DND-41 (cell line): ENCODE measurements around the gene ARFRP1.

Source experiments
- CTCF ChIP-seq: IDR thresholded peaks from 2 replicates; pipeline ENCODE4 v1.5.1; 2012; ENCODE audit warnings: borderline replicate concordance, low read length, moderate library complexity, mild to moderate bottlenecking; ENCODE audit not compliant: poor library complexity, severe bottlenecking; ENCODE audit errors: extremely low read depth
- EZH2 ChIP-seq: IDR thresholded peaks from 3 replicates; pipeline ENCODE4 v1.6.1; 2012; ENCODE audit warnings: borderline replicate concordance, low read depth, mild to moderate bottlenecking, moderate library complexity, low read length, inconsistent platforms; ENCODE audit not compliant: severe bottlenecking

GRCh38 chr20:63694584-63695423 is 13.0 kb downstream of the ARFRP1 start:
- TF ChIP-seq CTCF, result no peak
- no peak for TF ChIP-seq EZH2
